IMR-90 (cell line): Measurements from ENCODE around the gene BRINP1. TPM values are rescaled to one million over a fixed set of nuclear protein-coding genes. Genes with fewer than 3 reads are reported as not detected.

Experiments used
- ATAC-seq: fragments of 200-7000 bp; cut with Tn5 transposase; 2 replicates; pipeline ENCODE4 v1.9.1; 2020; ENCODE audit warnings: low read depth, mild to moderate bottlenecking, moderate library complexity
- BruUV-seq: library from RNA; stranded (reverse); fragments of 400-500 nt; replicated peaks from 2 replicates; lab custom pipeline; 2021; lab: Mats Ljungman, UMichigan
- CTCF ChIA-PET: fragments of 300-600 bp; formaldehyde crosslinking; extraction: SDS; loops from one replicate; lab custom pipeline; 2021; ENCODE audit warnings: antibody characterized with exemption; lab: Yijun Ruan, JAX
- POLR2A ChIA-PET: fragments of 300-600 bp; sonication (Branson Sonifier 250); formaldehyde crosslinking; loops from one replicate; lab custom pipeline; 2022; ENCODE audit warnings: antibody characterized with exemption; ENCODE audit not compliant: unreplicated experiment; lab: Charles Lee
- DNase-seq: peaks from one replicate; pipeline ENCODE4 v3.0.0; 2013
- H2AFZ ChIP-seq: replicated peaks from 2 replicates; pipeline ENCODE3; 2013; ENCODE audit warnings: low read length, mild to moderate bottlenecking; ENCODE audit not compliant: poor library complexity
- H2AK5ac ChIP-seq: 2 replicates; pipeline ENCODE4 v1.6.1; 2013; ENCODE audit warnings: low read depth, low read length, inconsistent platforms
- H2AK9ac ChIP-seq: replicated peaks from 2 replicates; pipeline ENCODE3; 2013; ENCODE audit warnings: mild to moderate bottlenecking, low read depth, low read length, moderate library complexity; ENCODE audit not compliant: poor library complexity
- H2BK120ac ChIP-seq: 2 replicates; pipeline ENCODE4 v1.6.1; 2013; ENCODE audit warnings: low read depth, low read length, inconsistent platforms
- H2BK15ac ChIP-seq: 3 replicates; pipeline ENCODE4 v1.6.1; 2013; ENCODE audit warnings: low read depth, low read length, inconsistent platforms
- H2BK20ac ChIP-seq: 2 replicates; pipeline ENCODE4 v1.6.1; 2013; ENCODE audit warnings: low read depth, mild to moderate bottlenecking, inconsistent platforms, low read length, moderate library complexity
- H2BK5ac ChIP-seq: 2 replicates; pipeline ENCODE4 v1.6.1; 2013; ENCODE audit warnings: mild to moderate bottlenecking, low read depth, low read length, inconsistent platforms; ENCODE audit not compliant: poor library complexity, severe bottlenecking
- H3K14ac ChIP-seq: replicated peaks from 2 replicates; pipeline ENCODE4 v1.6.1; 2013; ENCODE audit warnings: low read depth, low read length, inconsistent platforms
- H3K18ac ChIP-seq: 2 replicates; pipeline ENCODE4 v1.6.1; 2013; ENCODE audit warnings: low read depth, low read length, control low read depth
- H3K23ac ChIP-seq: 2 replicates; pipeline ENCODE4 v1.6.1; 2013; ENCODE audit warnings: low read depth, low read length, inconsistent platforms
- H3K27ac ChIP-seq: 2 replicates; pipeline ENCODE4 v1.5.1; 2013; ENCODE audit warnings: mild to moderate bottlenecking, control low read depth, low read length; ENCODE audit not compliant: insufficient read depth
- H3K27me3 ChIP-seq: 2 replicates; pipeline ENCODE4 v1.6.1; 2013; ENCODE audit warnings: low read length; ENCODE audit not compliant: control insufficient read depth, insufficient read depth
- H3K36me3 ChIP-seq: 2 replicates; pipeline ENCODE4 v1.6.1; 2013; ENCODE audit warnings: low read length, mixed read lengths; ENCODE audit not compliant: control insufficient read depth, insufficient read depth
- H3K4ac ChIP-seq: 2 replicates; pipeline ENCODE4 v1.6.1; 2013; ENCODE audit warnings: low read depth, low read length, inconsistent platforms
- H3K4me1 ChIP-seq: 2 replicates; pipeline ENCODE4 v1.6.1; 2013; ENCODE audit warnings: low read length, mixed read lengths; ENCODE audit not compliant: control insufficient read depth, insufficient read depth
- H3K4me2 ChIP-seq: 2 replicates; pipeline ENCODE4 v1.6.1; 2013; ENCODE audit warnings: low read depth, mild to moderate bottlenecking, control low read depth, low read length, moderate library complexity
- H3K4me3 ChIP-seq: 2 replicates; pipeline ENCODE4 v1.5.1; 2013; ENCODE audit warnings: low read depth, mild to moderate bottlenecking, control low read depth, low read length, moderate library complexity; ENCODE audit not compliant: insufficient read depth
- H3K56ac ChIP-seq: 2 replicates; pipeline ENCODE4 v1.6.1; 2013; ENCODE audit warnings: low read length, inconsistent platforms; ENCODE audit not compliant: insufficient read depth; ENCODE audit errors: extremely low read depth
- H3K79me1 ChIP-seq, 2 experiments: 2 replicates each; pipeline ENCODE4 v1.6.1; 2013; ENCODE audit warnings: low read length in 2 of 2, inconsistent platforms in 1 of 2, low read depth in 1 of 2
- H3K9ac ChIP-seq: 2 replicates; pipeline ENCODE4 v1.6.1; 2013; ENCODE audit warnings: low read depth, low read length, control low read depth
- H3K9me1 ChIP-seq: 2 replicates; pipeline ENCODE4 v1.6.1; 2013; ENCODE audit warnings: low read length, inconsistent platforms; ENCODE audit not compliant: insufficient read depth
- H3K9me3 ChIP-seq: 2 replicates; pipeline ENCODE4 v1.6.1; 2013; ENCODE audit warnings: low read length; ENCODE audit not compliant: control insufficient read depth, insufficient read depth
- H4K20me1 ChIP-seq: 2 replicates; pipeline ENCODE4 v1.6.1; 2013; ENCODE audit warnings: low read length, inconsistent platforms; ENCODE audit not compliant: insufficient read depth
- H4K5ac ChIP-seq: 2 replicates; pipeline ENCODE4 v1.6.1; 2013; ENCODE audit warnings: mild to moderate bottlenecking, low read depth, low read length, control low read depth
- H4K8ac ChIP-seq, 2 experiments: 2 replicates each; pipeline ENCODE4 v1.6.1; 2013; ENCODE audit warnings: low read depth in 2 of 2, low read length in 2 of 2, control low read depth in 1 of 2, inconsistent platforms in 1 of 2
- H4K91ac ChIP-seq: 2 replicates; pipeline ENCODE4 v1.6.1; 2013; ENCODE audit warnings: low read depth, low read length, inconsistent platforms; ENCODE audit not compliant: insufficient read depth
- RAD21 ChIP-seq: IDR thresholded peaks from 2 replicates; pipeline ENCODE4 v1.6.1; 2012; ENCODE audit warnings: low read length, improper control_type of control experiment
- WGBS, 2 experiments: methylation state at CpG; one replicate each; pipeline versions ENCODE4 v1.1.5 to v1.1.7; 2013; ENCODE audit warnings: missing lambda C conversion rate in 2 of 2; ENCODE audit not compliant: insufficient read length in 1 of 2; ENCODE audit errors: extremely low coverage in 2 of 2; 5-methylcytosine and 5-hydroxymethylcytosine counted together
- dilution Hi-C: fragments of 300-500 bp; cut with HindIII; formaldehyde crosslinking; loops from one replicate; pipeline ENCODE4 v1.14.3; 2018; ENCODE audit warnings: low sequenced_read_pairs; ENCODE audit not compliant: unreplicated experiment
- in situ Hi-C: fragments of 300-500 bp; cut with MboI; formaldehyde crosslinking; loops from 3 replicates; pipeline ENCODE4 v1.14.3; 2019; ENCODE audit warnings: low sequenced_read_pairs, inconsistent platforms, mixed read lengths
- intact Hi-C: fragments of 100-400 bp; cut with micrococcal nuclease; formaldehyde crosslinking; loops from 2 replicates; pipeline ENCODE4 v1.10.0; 2022
- polyA plus RNA-seq, 3 experiments: library from polyadenylated mRNA; depleted of rRNA; stranded (reverse); fragments of >200 nt; gene quantifications; 2 replicates each; pipeline ENCODE4 v1.2.3, GENCODE V29; 2012; ENCODE audit warnings: low replicate concordance in 1 of 3
- total RNA-seq: library from RNA; depleted of rRNA; stranded (reverse); fragments of >200 nt; gene quantifications from 2 replicates; pipeline ENCODE4 v1.2.3, GENCODE V29; 2012

BRINP1 gene
- total and polyA plus RNA-seq, 2 of the 4 experiments (the other 2 are of a cell fraction), result under 0.01 TPM; not detected in 1

GRCh38 chr9:119349351-119349825, 19.8 kb downstream of the BRINP1 start:
- Histone ChIP-seq H3K36me3 (no peaks in the 10 kb centered on the region), H3K4me3 (no peak overlapping the region), H2AFZ (no peak overlapping the region), H3K9me3 (peaks cover 5% of the 10 kb centered on the region; the same call in 1 of the 2 replicates), H3K79me1 (no peaks in the 10 kb centered on the region), H3K14ac (no peak overlapping the region), H3K4me1 (no peaks in the 10 kb centered on the region), H2BK5ac (no peak overlapping the region), H3K27ac (no peak overlapping the region), H3K4ac (no peak overlapping the region), H4K5ac (no peak overlapping the region), H2BK20ac (no peak overlapping the region), H2AK9ac (no peak overlapping the region), H4K91ac (no peak overlapping the region), H3K56ac (no peak overlapping the region), H2BK15ac (no peak overlapping the region), H2AK5ac (no peak overlapping the region), H3K9ac (no peak overlapping the region), H4K8ac (no peak overlapping the region), H2BK120ac (no peak overlapping the region), H4K20me1 (no peaks in the 10 kb centered on the region), H3K4me2 (no peak overlapping the region), H3K23ac (no peak overlapping the region), H3K27me3 (no peaks in the 10 kb centered on the region), H3K18ac (no peak overlapping the region), H3K9me1 (no peaks in the 10 kb centered on the region)
- CTCF ChIA-PET, result no interaction called here
- ATAC-seq, result no peak
- no TSS peak for BruUV-seq
- POLR2A ChIA-PET, result no interaction called here
- DNase-seq, result no peak
- dilution Hi-C loops (no loop called here), intact Hi-C loops (no loop called here), in situ Hi-C loops (no loop called here)
- TF ChIP-seq RAD21, result no peak
- no CpG with 5 or more reads among the region's 11 CpGs for WGBS, 2 experiments
